OCI-LY1 (cell line): ENCODE results near the gene VPS37C.

Experiments
- EZH2 ChIP-seq: fragments of 200-600 bp; sonication (generic), shearing (Covaris generic); IDR thresholded peaks from 2 replicates; pipeline ENCODE4 v1.8.0; 2017; ENCODE audit warnings: borderline replicate concordance, mixed run types, mild to moderate bottlenecking, antibody characterized with exemption, low read length, moderate library complexity, mixed read lengths
- TF ChIP-seq, protein P1 (sequence below): fragments of 200-600 bp; sonication (generic), shearing (Covaris generic); IDR thresholded peaks from 2 replicates; pipeline ENCODE4 v1.5.1; 2017; ENCODE audit warnings: mild to moderate bottlenecking, antibody characterized with exemption, low read length, moderate library complexity, mixed read lengths

GRCh38 chr11:61098778-61099177 lies 62.4 kb downstream of the VPS37C start:
- TF ChIP-seq, protein P1, sequence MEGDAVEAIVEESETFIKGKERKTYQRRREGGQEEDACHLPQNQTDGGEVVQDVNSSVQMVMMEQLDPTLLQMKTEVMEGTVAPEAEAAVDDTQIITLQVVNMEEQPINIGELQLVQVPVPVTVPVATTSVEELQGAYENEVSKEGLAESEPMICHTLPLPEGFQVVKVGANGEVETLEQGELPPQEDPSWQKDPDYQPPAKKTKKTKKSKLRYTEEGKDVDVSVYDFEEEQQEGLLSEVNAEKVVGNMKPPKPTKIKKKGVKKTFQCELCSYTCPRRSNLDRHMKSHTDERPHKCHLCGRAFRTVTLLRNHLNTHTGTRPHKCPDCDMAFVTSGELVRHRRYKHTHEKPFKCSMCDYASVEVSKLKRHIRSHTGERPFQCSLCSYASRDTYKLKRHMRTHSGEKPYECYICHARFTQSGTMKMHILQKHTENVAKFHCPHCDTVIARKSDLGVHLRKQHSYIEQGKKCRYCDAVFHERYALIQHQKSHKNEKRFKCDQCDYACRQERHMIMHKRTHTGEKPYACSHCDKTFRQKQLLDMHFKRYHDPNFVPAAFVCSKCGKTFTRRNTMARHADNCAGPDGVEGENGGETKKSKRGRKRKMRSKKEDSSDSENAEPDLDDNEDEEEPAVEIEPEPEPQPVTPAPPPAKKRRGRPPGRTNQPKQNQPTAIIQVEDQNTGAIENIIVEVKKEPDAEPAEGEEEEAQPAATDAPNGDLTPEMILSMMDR: no peak
- TF ChIP-seq EZH2: no peak
